ENCODE measurements around the gene SLC4A1AP.

SLC4A1AP gene

DNA sequence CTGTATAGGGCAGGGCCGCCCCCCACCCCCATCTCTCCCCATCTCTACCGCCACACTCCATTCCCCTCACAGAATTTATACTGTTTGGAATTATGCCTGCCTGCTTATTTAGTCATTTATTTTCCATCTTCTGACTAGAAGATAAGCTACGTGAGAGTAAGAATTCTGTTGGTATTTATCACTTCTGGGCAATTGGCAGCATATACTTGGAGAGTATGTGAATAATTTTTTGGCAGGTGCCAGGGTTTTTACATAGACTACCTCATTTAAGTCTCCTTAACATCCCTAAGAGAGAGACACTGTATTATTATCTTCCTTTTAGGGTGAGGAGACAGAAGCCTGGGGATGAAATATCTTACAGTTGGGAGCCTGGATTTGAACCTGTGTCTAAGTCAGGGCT lies 45.0 kb downstream of the SLC4A1AP start:
- Mint-ChIP-seq H3K4me1 (peaks cover 31% of the 10 kb centered on the region), H3K36me3 (ENCODE audit: low read depth) (no peaks in the 10 kb centered on the region), H3K9me3 (no peaks in the 10 kb centered on the region), H3K27me3 (ENCODE audit: low read depth) (peaks cover 4% of the 10 kb centered on the region), H3K27ac (peak overlapping the region in 2 of 3 experiments; percentile 78 to 88), H3K4me3 (no peak overlapping the region)
- TF ChIP-seq, protein P1, sequence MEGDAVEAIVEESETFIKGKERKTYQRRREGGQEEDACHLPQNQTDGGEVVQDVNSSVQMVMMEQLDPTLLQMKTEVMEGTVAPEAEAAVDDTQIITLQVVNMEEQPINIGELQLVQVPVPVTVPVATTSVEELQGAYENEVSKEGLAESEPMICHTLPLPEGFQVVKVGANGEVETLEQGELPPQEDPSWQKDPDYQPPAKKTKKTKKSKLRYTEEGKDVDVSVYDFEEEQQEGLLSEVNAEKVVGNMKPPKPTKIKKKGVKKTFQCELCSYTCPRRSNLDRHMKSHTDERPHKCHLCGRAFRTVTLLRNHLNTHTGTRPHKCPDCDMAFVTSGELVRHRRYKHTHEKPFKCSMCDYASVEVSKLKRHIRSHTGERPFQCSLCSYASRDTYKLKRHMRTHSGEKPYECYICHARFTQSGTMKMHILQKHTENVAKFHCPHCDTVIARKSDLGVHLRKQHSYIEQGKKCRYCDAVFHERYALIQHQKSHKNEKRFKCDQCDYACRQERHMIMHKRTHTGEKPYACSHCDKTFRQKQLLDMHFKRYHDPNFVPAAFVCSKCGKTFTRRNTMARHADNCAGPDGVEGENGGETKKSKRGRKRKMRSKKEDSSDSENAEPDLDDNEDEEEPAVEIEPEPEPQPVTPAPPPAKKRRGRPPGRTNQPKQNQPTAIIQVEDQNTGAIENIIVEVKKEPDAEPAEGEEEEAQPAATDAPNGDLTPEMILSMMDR (IDR thresholded peaks at IDR 0.05; ENCODE audit: unreplicated experiment in 3 of 3), result no peak

DNA sequence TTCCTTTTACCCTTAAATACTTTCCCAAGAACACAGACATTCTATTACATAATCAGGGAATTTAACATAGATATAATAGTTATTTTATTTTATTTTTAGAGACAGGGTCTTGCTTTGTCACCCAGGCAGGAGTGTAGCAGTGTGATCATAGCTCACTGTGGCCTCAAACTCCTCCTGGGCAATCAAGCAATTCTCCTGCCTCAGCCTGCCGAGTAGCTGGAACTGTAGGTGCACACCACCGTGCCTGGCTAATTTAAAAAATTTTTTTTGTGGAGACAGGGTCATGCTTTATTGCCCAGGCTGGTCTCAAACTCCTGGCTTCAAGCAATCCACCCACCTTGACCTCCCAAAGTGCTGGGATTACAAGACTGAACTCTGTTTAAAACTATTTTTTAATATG lies 45.6 kb downstream of the SLC4A1AP start:
- no peaks in the 10 kb centered on the region for H3K9me3 Mint-ChIP-seq
- TF ChIP-seq, protein P1 (IDR thresholded peaks at IDR 0.05; ENCODE audit: unreplicated experiment in 3 of 3), result no peak
- peak overlapping the region in 2 of 3 experiments; percentile 78 to 88 for H3K27ac Mint-ChIP-seq
- peaks cover 29% of the 10 kb centered on the region for H3K4me1 Mint-ChIP-seq
- H3K4me3 Mint-ChIP-seq, result no peak overlapping the region
- no peaks in the 10 kb centered on the region for H3K36me3 Mint-ChIP-seq (ENCODE audit: low read depth)
- H3K27me3 Mint-ChIP-seq (ENCODE audit: low read depth), result peaks cover 4% of the 10 kb centered on the region

DNA sequence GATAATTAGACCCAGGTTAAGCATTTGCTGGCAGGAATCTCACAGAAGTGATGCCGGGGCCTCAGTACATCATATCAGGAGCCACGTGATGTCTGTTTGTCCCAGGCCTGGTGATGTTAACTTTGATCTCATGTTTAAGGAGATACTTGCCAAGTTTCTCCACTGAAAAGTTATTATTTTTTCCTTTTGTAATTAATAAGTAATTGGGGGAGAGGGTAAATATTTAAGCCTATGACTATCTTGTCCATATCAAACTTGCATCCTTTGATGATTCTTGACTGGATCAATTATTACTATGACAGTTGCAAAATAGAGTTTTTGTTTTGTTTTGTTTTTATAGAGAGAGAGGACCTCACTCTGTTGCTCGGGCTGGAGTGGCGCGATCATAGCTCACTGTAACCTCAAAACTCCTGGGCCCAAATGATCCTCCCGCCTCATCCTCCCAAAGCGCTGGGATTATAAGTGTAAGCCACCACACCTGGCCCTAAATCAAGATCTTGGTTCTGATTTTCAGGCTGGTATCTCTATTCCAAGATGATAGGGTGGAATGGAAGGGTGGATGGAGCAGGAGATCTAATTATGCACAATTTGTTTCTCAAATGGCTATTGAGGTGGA lies 46.4 kb downstream of the SLC4A1AP start:
- Mint-ChIP-seq H3K9me3 (no peaks in the 10 kb centered on the region), H3K4me1 (peaks cover 36% of the 10 kb centered on the region), H3K36me3 (ENCODE audit: low read depth) (no peaks in the 10 kb centered on the region), H3K27ac (peak overlapping the region in 2 of 3 experiments; percentile 64 to 80), H3K4me3 (no peak overlapping the region), H3K27me3 (ENCODE audit: low read depth) (peaks cover 8% of the 10 kb centered on the region)
- TF ChIP-seq, protein P1 (IDR thresholded peaks at IDR 0.05; ENCODE audit: unreplicated experiment in 3 of 3), result no peak

DNA sequence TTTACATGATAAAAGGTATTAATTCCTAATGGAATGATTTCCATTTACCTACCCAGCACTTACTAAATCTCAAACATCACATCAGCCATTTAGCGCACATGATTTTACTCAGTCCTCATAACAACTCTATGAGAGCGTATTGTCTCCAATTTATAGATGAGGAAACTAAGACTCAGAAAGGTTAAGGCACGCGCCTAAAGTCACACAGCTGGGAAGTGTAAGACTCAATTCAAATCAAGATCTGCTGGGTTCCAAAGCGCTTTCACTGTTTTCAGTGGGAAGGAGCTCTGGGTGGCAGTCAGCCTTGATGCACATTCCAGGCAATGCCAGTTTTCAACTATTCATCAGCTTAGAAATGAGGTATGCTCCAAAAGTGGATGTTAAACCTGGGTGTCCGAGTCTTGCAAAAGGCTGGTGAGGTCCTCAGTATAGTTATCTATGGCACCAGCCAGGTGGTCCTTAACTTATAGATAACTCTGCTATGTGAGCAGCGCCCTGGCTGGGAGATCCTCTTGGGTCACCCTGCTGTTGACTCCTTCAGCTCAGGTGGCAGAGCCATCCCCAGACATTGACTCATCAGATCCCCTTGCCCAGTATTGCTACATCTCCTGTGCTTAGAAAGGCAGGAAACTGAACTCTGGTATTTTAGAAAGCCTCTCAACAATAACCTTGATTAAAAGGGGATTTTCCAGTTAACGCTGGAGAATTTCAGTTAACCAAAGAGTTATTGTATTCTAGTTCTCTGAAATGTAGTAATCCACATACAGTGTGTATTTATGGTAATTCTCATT lies 47.1 kb downstream of the SLC4A1AP start:
- Mint-ChIP-seq H3K27ac (peak overlapping the region in 2 of 3 experiments; percentile 64 to 80), H3K27me3 (ENCODE audit: low read depth) (peaks cover 8% of the 10 kb centered on the region), H3K4me3 (no peak overlapping the region), H3K4me1 (peaks cover 36% of the 10 kb centered on the region), H3K36me3 (ENCODE audit: low read depth) (no peaks in the 10 kb centered on the region), H3K9me3 (no peaks in the 10 kb centered on the region)
- TF ChIP-seq, protein P1 (IDR thresholded peaks at IDR 0.05; ENCODE audit: unreplicated experiment in 3 of 3), result no peak

DNA sequence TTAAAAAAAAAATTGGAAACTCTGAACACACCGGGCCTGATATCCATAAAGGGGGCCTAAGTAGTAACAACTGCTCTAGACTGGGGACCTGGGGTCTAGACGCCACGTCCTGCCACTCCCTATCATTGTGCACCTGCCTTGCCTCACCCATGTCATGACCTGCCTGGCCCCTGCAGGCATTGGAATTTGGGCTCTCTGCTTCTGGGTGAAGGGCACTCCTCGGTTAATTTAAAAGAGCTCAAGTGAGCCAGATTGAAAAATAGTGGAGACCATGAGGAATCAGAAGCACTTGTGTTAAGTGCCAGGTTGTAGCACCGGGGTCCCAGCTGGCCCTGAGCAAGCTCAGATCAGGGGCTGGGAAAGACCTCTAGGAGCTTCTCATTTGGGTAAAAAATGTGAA lies 48.1 kb downstream of the SLC4A1AP start:
- Mint-ChIP-seq H3K9me3 (no peaks in the 10 kb centered on the region), H3K36me3 (ENCODE audit: low read depth) (no peaks in the 10 kb centered on the region), H3K4me3 (peak overlapping the region in 1 of 3 experiments; percentile 11), H3K27ac (no peak overlapping the region), H3K27me3 (ENCODE audit: low read depth) (peaks cover 10% of the 10 kb centered on the region), H3K4me1 (peaks cover 35% of the 10 kb centered on the region)
- TF ChIP-seq, protein P1 (IDR thresholded peaks at IDR 0.05; ENCODE audit: unreplicated experiment in 3 of 3), result no peak

All from nephron (organoid).